Activated T-cell treated with anti-CD3 and anti-CD28 coated beads, Interleukin-2, amount 50 U/mL, for 4 hours (primary cell): Measurements from ENCODE around the gene GALT. TPM values are rescaled to one million over a fixed set of nuclear protein-coding genes. Genes with fewer than 3 reads are reported as not detected.

Experiments used
- ATAC-seq, 2 donors: fragments of 200-7000 bp; cut with Tn5 transposase; one replicate each; pipeline ENCODE4 v1.10.0; 2021
- DNase-seq: peaks from one replicate; pipeline ENCODE4 v3.0.0-alpha.2; 2020
- H3K27me3 Mint-ChIP-seq: one replicate; pipeline ENCODE4 v1.8.0; 2021; ENCODE audit warnings: low read depth, mixed read lengths
- H3K36me3 Mint-ChIP-seq: one replicate; pipeline ENCODE4 v1.8.0; 2022; ENCODE audit warnings: mixed read lengths; ENCODE audit not compliant: insufficient read depth
- H3K4me1 Mint-ChIP-seq: one replicate; pipeline ENCODE4 v1.8.0; 2021; ENCODE audit warnings: low read depth, mixed read lengths
- H3K4me3 Mint-ChIP-seq: one replicate; pipeline ENCODE4 v1.8.0; 2021; ENCODE audit warnings: mild to moderate bottlenecking, moderate library complexity, mixed read lengths
- H3K9me3 Mint-ChIP-seq: one replicate; pipeline ENCODE4 v1.8.0; 2021; ENCODE audit warnings: mixed read lengths
- total RNA-seq, 3 donors: library from RNA; stranded (reverse); gene quantifications; one replicate each; pipeline ENCODE4 v1.2.1, GENCODE V29; 2021

Gene GALT
- total RNA-seq, 3 donors from 2014 or later = 29.8 to 37.7 (median 30.3) TPM

- H3K4me3 Mint-ChIP-seq = no peak overlapping the region
- peaks cover 11% of the 10 kb centered on the region for H3K4me1 Mint-ChIP-seq
- no peaks in the 10 kb centered on the region for H3K27me3 Mint-ChIP-seq
- peaks cover 13% of the 10 kb centered on the region for H3K36me3 Mint-ChIP-seq
- DNase-seq (no peak), ATAC-seq (no peak)
- peaks cover 18% of the 10 kb centered on the region for H3K9me3 Mint-ChIP-seq
Measured at GRCh38 chr9:34669809-34670562, 23.5 kb downstream of the GALT start.

- Mint-ChIP-seq H3K9me3 (peaks cover 18% of the 10 kb centered on the region), H3K4me1 (peaks cover 4% of the 10 kb centered on the region), H3K4me3 (no peak overlapping the region), H3K36me3 (peaks cover 13% of the 10 kb centered on the region), H3K27me3 (no peaks in the 10 kb centered on the region)
- DNase-seq (no peak), ATAC-seq (no peak)
Measured at GRCh38 chr9:34671307-34671706, 24.8 kb downstream of the GALT start.

GRCh38 chr9:34674440-34674839 lies 28.0 kb downstream of the GALT start:
- Mint-ChIP-seq H3K4me1 (no peaks in the 10 kb centered on the region), H3K27me3 (no peaks in the 10 kb centered on the region), H3K9me3 (peaks cover 13% of the 10 kb centered on the region), H3K36me3 (peaks cover 5% of the 10 kb centered on the region), H3K4me3 (no peak overlapping the region)
- DNase-seq (no peak), ATAC-seq (no peak)

GRCh38 chr9:34675048-34675714 lies 28.7 kb downstream of the GALT start:
- Mint-ChIP-seq H3K4me3 (no peak overlapping the region), H3K9me3 (peaks cover 9% of the 10 kb centered on the region), H3K27me3 (no peaks in the 10 kb centered on the region), H3K4me1 (no peaks in the 10 kb centered on the region), H3K36me3 (peaks cover 2% of the 10 kb centered on the region)
- ATAC-seq (peak; percentile 58 to 77), DNase-seq (peak; percentile 53)

- Mint-ChIP-seq H3K36me3 (peaks cover 2% of the 10 kb centered on the region), H3K4me1 (no peaks in the 10 kb centered on the region), H3K9me3 (peaks cover 2% of the 10 kb centered on the region), H3K27me3 (no peaks in the 10 kb centered on the region), H3K4me3 (no peak overlapping the region)
- no peak for ATAC-seq
- no peak for DNase-seq
Measured at GRCh38 chr9:34675869-34676268, 29.4 kb downstream of the GALT start.

GRCh38 chr9:34684145-34684544 lies 37.7 kb downstream of the GALT start:
- Mint-ChIP-seq H3K27me3 (no peaks in the 10 kb centered on the region), H3K4me1 (peaks cover 9% of the 10 kb centered on the region), H3K9me3 (no peaks in the 10 kb centered on the region), H3K4me3 (no peak overlapping the region), H3K36me3 (no peaks in the 10 kb centered on the region)
- no peak for DNase-seq
- ATAC-seq = peak; percentile 97

- Mint-ChIP-seq H3K4me3 (no peak overlapping the region), H3K4me1 (peaks cover 9% of the 10 kb centered on the region), H3K36me3 (no peaks in the 10 kb centered on the region), H3K9me3 (no peaks in the 10 kb centered on the region), H3K27me3 (peaks cover 2% of the 10 kb centered on the region)
- ATAC-seq (no peak), DNase-seq (no peak)
Measured at GRCh38 chr9:34684816-34685215, 38.3 kb downstream of the GALT start.

- peaks cover 2% of the 10 kb centered on the region for H3K27me3 Mint-ChIP-seq
- no peak overlapping the region for H3K4me3 Mint-ChIP-seq
- H3K36me3 Mint-ChIP-seq = no peaks in the 10 kb centered on the region
- ATAC-seq (no peak), DNase-seq (no peak)
- peaks cover 9% of the 10 kb centered on the region for H3K4me1 Mint-ChIP-seq
- H3K9me3 Mint-ChIP-seq = no peaks in the 10 kb centered on the region
Measured at GRCh38 chr9:34685591-34685990, 39.1 kb downstream of the GALT start.

GRCh38 chr9:34686231-34686630 lies 39.8 kb downstream of the GALT start:
- peaks cover 2% of the 10 kb centered on the region for H3K27me3 Mint-ChIP-seq
- ATAC-seq (no peak), DNase-seq (no peak)
- no peaks in the 10 kb centered on the region for H3K36me3 Mint-ChIP-seq
- peaks cover 9% of the 10 kb centered on the region for H3K4me1 Mint-ChIP-seq
- H3K4me3 Mint-ChIP-seq = no peak overlapping the region
- no peaks in the 10 kb centered on the region for H3K9me3 Mint-ChIP-seq

GRCh38 chr9:34686732-34687131 lies 40.3 kb downstream of the GALT start:
- Mint-ChIP-seq H3K4me1 (peaks cover 9% of the 10 kb centered on the region), H3K36me3 (no peaks in the 10 kb centered on the region)

GRCh38 chr9:34687276-34688030 lies 41.0 kb downstream of the GALT start:
- Mint-ChIP-seq H3K4me3 (no peak overlapping the region), H3K9me3 (no peaks in the 10 kb centered on the region), H3K4me1 (peaks cover 9% of the 10 kb centered on the region), H3K36me3 (no peaks in the 10 kb centered on the region), H3K27me3 (peaks cover 2% of the 10 kb centered on the region)
- ATAC-seq (no peak), DNase-seq (no peak)

More at GRCh38 chr9:34686732-34687131, 40.3 kb downstream of the GALT start:
- no peak overlapping the region for H3K4me3 Mint-ChIP-seq
- H3K9me3 Mint-ChIP-seq = no peaks in the 10 kb centered on the region
- H3K27me3 Mint-ChIP-seq = peaks cover 2% of the 10 kb centered on the region
- DNase-seq = no peak
- no peak for ATAC-seq

GRCh38 chr9:34688329-34689115 lies 42.0 kb downstream of the GALT start:
- Mint-ChIP-seq H3K4me3 (no peak overlapping the region), H3K27me3 (peaks cover 2% of the 10 kb centered on the region), H3K9me3 (no peaks in the 10 kb centered on the region), H3K4me1 (peaks cover 9% of the 10 kb centered on the region), H3K36me3 (no peaks in the 10 kb centered on the region)
- ATAC-seq = no peak
- no peak for DNase-seq

- H3K9me3 Mint-ChIP-seq = no peaks in the 10 kb centered on the region
- peaks cover 6% of the 10 kb centered on the region for H3K4me1 Mint-ChIP-seq
- peaks cover 2% of the 10 kb centered on the region for H3K27me3 Mint-ChIP-seq
- no peak for ATAC-seq
- no peak overlapping the region for H3K4me3 Mint-ChIP-seq
- no peaks in the 10 kb centered on the region for H3K36me3 Mint-ChIP-seq
- DNase-seq = no peak
Measured at GRCh38 chr9:34689116-34689470, 42.6 kb downstream of the GALT start.

- peaks cover 2% of the 10 kb centered on the region for H3K27me3 Mint-ChIP-seq
- H3K36me3 Mint-ChIP-seq = no peaks in the 10 kb centered on the region
- DNase-seq = no peak
- no peak for ATAC-seq
- no peaks in the 10 kb centered on the region for H3K9me3 Mint-ChIP-seq
- H3K4me1 Mint-ChIP-seq = peaks cover 1% of the 10 kb centered on the region
- H3K4me3 Mint-ChIP-seq = no peak overlapping the region
Measured at GRCh38 chr9:34689512-34689911, 43.0 kb downstream of the GALT start.
